Epithelial cell of esophagus (primary cell): ENCODE data around the gene CDH2.

Experiments
- DNase-seq: peaks from one replicate; pipeline ENCODE4 v3.0.0; 2010; ENCODE audit warnings: low read depth
- H3K4me3 ChIP-seq: 2 replicates; pipeline ENCODE4 v1.5.1; 2011; ENCODE audit warnings: mild to moderate bottlenecking, low read length, control low read depth
- TF ChIP-seq, protein P1 (sequence below): IDR thresholded peaks from 2 replicates; pipeline ENCODE4 v1.5.1; 2011; ENCODE audit warnings: low read depth, mild to moderate bottlenecking, low read length, control low read depth, inconsistent platforms; ENCODE audit not compliant: insufficient read depth; ENCODE audit errors: missing control alignments

The CDH2 gene

DNA sequence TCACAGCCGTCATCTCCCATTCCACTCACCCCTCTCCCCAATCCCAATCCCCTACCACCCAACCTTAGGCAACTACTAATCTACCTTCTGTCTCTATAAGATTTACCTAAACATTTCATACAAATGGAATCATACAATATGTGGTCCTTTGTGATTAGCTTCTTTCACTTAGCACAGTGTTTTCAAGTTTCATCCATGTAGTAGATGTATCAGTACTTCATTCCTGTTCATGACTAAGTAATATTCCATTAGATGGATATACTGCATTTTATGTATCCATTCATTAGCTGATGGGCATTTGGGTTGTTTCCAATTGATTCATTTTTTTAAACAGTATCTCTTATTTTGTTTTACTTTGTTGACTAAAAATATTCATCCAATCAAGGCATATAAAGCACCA is 109.6 kb downstream of the CDH2 start:
- TF ChIP-seq, protein P1, sequence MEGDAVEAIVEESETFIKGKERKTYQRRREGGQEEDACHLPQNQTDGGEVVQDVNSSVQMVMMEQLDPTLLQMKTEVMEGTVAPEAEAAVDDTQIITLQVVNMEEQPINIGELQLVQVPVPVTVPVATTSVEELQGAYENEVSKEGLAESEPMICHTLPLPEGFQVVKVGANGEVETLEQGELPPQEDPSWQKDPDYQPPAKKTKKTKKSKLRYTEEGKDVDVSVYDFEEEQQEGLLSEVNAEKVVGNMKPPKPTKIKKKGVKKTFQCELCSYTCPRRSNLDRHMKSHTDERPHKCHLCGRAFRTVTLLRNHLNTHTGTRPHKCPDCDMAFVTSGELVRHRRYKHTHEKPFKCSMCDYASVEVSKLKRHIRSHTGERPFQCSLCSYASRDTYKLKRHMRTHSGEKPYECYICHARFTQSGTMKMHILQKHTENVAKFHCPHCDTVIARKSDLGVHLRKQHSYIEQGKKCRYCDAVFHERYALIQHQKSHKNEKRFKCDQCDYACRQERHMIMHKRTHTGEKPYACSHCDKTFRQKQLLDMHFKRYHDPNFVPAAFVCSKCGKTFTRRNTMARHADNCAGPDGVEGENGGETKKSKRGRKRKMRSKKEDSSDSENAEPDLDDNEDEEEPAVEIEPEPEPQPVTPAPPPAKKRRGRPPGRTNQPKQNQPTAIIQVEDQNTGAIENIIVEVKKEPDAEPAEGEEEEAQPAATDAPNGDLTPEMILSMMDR = no peak
- no peak for DNase-seq

DNA sequence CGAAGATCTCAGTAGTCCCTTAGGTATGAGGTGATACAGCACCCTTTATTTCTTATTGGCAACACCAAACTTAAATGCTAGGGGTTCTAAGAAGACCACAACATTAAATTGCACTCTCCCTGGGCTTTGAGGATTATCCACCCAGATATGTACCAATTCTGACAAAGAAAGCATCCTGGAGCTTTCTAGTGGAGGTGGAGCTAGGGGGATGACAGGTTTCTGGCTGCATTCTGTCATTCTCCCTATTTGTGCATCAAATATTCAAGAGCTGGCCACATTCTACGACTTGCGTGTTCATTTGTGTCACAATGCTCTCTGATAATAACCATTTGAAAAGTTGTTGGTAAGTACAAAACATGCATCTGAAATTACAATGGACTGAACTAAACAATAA is 111.1 kb downstream of the CDH2 start:
- TF ChIP-seq, protein P1 = no peak
- no peak overlapping the region for H3K4me3 ChIP-seq

More for the DNA sequence above, 109.6 kb downstream of the CDH2 start:
- no peak overlapping the region for H3K4me3 ChIP-seq

DNA sequence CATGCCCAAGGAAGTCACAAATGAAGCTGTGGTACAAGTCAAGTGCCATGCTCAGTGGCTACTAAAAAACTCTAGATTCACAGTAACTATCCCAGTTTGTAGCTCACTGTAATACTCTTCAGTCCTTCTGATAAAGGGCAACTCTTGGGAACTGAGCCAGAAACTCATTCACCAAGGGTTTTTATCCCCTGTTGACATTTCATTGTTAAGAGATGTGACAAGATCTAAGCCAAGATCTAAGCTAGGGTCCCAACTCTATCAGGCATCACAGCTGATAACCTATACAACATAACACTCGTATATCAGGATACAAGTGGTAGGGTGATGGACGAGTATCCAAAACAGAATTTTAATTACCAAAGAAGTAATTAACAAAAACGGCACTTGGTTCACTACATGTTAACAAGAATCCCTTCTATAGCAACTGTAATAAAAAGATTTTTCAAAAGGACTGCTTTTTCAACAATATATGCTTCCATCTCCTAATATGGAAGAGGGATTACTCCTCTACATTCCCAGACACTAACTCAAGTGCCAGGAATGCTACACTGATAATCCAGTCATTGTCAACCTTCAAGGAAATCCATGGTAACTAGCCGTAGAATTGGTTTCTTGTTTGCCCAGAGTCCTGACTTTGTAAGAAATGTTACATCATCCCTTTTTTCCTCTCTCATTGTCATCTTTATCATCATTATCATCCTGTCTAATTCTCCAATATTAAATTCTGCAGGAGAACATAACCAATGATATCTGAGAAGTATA is 111.7 kb downstream of the CDH2 start:
- no peak overlapping the region for H3K4me3 ChIP-seq
- peak; percentile 79 for DNase-seq
- TF ChIP-seq, protein P1 = no peak

More for the DNA sequence above, 111.1 kb downstream of the CDH2 start:
- DNase-seq = no peak

DNA sequence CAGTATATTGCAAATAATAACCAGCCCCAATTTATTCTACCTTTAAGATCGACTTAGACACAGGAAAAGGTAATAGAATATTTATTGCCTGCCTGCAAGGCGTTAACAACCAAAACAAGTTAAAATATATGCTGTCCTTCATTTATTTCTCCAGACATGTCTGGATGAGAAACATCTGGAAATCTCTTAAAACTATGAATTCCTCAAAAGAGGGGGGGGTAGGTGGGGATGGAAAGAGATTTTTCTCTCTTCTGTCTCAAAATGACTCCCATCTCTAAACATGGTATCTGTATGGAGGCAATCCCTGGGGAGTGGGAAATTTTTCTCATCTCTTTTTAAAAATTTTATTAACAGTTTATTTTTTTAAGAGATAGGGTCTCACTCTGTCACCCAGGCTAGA is 113.0 kb downstream of the CDH2 start:
- no peak overlapping the region for H3K4me3 ChIP-seq
- no peak for DNase-seq
- TF ChIP-seq, protein P1 = no peak

DNA sequence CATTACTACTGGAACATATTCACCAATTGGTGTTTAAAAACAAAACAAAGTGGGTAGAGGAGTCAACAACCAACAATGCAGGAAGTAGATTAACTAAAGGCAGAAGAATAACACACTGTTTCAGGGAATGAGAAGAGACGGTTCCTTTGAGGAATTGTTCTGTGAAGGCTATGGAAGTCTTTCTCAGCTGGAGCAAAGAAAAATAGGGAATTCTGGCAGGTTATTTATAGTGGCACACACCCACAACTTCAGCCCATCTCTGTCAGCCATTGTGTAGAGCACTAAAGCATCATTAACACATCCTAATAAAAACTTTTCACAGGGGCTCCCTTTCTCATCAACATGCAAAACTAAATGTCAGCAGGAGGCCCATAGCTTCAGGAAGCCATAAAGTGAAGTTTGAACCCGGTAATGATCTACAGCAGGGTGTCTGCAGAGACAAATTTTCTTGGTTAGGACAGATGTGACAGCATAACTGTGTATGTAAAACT is 113.6 kb downstream of the CDH2 start:
- H3K4me3 ChIP-seq = no peak overlapping the region
- TF ChIP-seq, protein P1 = no peak
- DNase-seq = peak; percentile 17

DNA sequence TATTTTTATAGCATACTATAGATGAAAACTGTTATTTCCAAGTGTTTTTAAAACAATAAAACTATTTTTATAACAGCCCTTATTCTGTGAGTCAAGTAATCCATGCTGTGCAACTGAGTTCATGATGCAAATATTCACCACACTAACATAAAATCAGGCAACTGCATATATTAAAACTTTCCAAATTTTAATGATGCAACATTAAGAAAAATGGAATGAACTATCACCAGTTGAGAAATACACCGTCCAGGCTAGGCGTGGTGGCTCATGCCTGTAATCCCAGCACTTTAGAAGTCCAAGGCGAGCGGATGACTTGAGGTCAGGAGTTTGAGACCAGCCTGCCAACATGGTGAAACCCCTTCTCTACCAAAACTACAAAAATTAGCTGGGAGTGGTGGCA is 114.5 kb downstream of the CDH2 start:
- no peak for DNase-seq
- TF ChIP-seq, protein P1 = no peak
- no peak overlapping the region for H3K4me3 ChIP-seq

DNA sequence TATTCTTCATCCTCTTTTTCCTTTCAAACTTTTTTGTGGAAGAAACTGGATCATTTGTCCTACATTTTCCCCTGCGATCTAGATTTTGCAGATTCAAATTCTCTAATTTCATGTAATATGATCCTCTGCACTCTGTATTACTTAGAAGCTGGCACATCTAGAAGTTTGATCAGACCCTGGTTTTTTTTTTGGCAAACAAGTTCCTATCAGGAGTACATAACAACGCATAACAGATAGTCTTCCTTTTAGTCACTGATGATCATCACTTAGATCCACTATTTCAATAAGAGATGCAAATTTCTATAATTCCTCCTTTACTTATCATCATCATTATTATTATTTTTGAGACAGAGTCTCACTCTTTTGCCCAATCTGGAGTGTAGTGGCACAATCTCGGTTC is 117.1 kb downstream of the CDH2 start:
- DNase-seq = no peak
- no peak overlapping the region for H3K4me3 ChIP-seq
- TF ChIP-seq, protein P1 = no peak
